GM21447 (cell line): ENCODE measurements around the gene REEP6.
"Not testable (repeated sequence)": the region's sequence is repeated elsewhere in the genome, so short reads cannot be mapped to it uniquely, and the experiment has no call there.

Source experiments
- ATAC-seq: cut with Tn5 transposase; IDR thresholded peaks from one replicate; pipeline ENCODE4 v1.9.1; 2021; ENCODE audit not compliant: unreplicated experiment

Gene REEP6

DNA sequence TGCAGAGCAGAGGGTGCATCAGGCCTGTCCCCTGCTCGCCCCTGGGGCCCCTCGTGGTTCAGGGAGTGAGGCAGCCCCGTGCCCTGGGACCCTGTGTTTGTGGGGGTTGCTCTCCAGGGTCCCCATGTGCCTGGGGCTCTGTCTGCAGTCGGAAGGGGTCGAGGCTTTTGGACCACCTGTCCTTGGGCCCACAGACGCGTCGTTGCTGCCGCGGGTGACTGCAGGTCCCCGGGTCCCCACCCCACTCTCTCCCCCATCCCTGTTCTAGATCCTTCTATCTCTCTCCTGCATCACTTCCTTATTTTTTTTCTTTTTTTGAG lies 2.7 kb upstream of the REEP6 start:
- ATAC-seq, result no peak

DNA sequence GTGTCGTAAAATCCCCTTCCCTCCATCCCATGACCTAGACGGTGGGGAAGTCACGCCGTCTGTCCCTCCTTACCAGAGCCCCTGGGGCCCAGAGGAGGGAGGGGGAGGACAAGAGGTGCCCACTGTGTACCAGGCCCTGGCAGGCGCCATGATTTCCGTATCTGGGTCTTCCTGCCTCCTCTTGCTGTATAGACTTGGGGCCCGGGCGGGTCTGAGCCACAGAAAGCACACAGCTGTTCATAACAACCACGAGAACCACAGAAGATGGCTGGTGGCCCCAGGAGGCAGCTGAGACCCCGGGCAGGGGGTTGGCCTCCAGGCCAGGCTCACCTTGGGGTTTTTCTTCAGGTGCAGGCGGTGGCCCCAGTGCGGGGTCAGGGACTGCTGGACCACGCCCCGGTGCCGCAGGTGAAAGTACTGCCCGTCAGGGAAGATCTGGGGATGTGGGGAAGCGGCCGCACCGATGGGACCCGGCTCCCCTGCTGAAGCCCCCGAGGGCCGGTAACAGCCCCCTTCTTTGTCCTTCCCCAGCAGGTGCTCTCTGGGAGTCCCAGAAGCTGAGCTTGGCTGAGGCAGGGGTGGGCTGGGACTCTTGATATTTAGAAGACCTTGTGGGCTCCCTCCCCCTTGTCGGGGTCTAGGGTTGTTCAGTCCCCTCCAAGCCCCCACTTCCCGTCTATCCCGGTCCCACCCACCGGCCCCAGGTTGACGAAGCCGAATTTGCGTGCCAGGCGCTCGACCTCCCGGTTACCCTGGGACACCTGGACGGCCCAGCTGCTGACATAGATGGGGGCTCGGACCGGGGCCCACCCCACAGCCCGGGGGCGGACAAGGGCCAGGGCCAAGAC lies 1.3 kb upstream of the REEP6 start:
- no peak for ATAC-seq

DNA sequence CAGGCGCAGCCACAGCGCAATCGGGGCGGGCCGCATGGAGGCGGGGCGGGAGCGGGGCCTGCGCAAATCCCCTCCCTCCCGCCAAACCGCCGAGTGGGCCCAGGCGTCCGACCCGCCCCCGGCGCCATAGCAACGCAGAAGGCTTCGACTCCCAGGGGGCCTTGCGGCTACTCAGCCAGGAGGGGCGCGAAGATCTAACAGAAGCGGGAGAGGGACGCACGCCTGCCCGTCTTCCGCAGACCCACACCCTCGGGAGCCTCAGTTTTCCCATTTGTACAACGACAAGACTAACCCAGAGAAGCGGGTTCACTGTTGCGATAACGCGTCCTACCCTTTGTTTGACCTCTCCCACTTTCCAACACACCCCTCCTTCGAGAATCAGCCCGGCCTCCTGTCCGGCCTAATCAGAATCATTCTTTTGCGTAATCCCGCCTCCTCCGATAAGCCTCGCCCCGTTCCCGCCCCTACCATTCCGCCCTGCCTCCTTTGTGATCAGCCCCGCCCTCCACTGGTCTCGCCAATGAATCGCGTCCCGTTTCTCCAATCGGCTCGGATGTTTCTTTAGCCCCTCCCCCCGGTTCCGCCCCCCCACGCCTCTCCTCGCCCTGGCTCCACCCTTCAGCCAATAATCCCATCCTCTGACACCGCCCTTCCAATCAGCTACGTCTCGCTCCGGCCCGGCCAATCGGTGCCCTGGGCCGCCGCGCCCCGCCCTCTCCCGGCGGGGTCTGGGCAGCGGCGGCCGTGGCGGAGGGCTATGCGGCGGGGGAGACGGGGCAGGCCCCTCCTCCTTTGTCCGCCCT lies 469 bp upstream of the REEP6 start, which contains the start of gene PCSK4:
Gene PCSK4, minus strand, starts transcription at position 40 of the 803 bp plus-strand sequence. Its CDS starts 4 bp downstream, at position 36.
- peak; percentile 86 for ATAC-seq

DNA sequence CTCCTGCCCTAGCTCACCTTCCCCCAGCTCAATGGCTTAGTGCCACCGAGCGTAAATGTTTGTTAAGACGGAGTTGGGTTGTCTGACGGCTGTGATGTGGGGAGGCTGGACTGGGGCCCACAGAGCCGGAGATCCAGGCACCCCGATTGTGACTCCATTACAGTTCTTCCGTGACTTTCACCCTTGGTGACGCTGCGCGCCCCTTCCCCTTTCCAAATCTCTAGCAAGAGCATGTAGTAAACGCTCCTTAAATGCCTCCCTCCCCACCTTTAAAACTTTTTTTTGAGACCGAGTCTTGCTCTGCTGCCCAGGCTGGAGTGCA lies 829 bp downstream of the REEP6 start:
- no peak for ATAC-seq

DNA sequence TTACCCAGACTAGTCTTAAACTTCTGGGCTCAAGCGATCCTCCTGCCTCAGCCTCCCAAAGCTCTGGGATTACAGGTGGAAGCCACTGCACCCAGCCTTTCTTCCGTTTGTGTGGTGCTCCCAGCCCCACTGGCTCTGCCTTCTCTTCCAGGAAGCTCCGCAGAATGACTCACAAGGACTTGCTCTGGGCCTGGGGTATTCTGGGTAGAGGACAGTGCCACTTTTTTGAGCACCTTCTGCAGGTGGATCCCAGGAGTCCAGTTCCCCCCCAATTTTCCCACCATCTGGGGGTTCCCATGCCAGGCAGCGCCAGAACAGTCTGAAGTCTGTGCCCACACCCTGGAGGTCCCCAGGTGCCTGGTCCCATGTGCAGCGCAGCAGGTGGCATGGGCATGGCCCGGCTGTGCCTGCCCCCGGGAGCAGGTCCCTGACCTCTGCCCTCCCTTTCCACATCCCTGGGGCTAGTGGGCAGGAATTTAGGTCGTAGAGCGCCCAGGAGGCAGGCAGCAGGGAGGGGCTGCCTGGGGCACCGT lies 1.6 kb downstream of the REEP6 start:
- no peak for ATAC-seq

DNA sequence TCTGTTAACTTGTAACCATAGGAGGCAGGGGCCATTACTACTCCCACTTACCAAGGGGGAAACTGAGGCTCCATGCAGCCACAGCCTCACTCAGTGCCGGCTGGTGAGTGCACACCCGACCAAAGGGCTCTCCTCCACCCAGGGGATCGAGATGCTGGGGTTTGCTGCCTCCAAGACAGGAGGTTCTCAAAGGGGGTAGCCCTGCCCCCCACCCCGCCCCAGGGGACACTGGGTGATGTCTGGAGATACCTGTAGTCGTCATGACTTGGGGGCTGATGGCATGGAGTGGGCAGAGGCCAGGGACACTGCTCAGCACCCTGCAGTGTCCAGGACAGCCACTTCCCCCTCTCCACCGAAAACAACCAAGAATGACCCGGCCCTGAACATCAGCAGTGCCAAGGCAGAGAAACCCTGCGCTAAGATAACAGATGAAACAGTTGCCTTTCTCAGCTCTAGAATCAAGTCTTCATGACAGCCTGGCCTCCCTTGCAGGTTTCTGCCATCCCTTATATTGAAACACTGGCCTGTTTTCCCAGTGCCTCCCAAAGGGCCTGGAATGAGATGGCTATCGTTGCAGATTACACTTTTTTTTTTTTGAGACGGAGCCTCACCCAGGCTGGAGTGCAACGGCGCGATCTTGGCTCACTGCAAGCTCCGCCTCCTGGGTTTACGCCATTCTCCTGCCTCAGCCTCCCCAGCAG lies 3.3 kb downstream of the REEP6 start:
- no peak for ATAC-seq

DNA sequence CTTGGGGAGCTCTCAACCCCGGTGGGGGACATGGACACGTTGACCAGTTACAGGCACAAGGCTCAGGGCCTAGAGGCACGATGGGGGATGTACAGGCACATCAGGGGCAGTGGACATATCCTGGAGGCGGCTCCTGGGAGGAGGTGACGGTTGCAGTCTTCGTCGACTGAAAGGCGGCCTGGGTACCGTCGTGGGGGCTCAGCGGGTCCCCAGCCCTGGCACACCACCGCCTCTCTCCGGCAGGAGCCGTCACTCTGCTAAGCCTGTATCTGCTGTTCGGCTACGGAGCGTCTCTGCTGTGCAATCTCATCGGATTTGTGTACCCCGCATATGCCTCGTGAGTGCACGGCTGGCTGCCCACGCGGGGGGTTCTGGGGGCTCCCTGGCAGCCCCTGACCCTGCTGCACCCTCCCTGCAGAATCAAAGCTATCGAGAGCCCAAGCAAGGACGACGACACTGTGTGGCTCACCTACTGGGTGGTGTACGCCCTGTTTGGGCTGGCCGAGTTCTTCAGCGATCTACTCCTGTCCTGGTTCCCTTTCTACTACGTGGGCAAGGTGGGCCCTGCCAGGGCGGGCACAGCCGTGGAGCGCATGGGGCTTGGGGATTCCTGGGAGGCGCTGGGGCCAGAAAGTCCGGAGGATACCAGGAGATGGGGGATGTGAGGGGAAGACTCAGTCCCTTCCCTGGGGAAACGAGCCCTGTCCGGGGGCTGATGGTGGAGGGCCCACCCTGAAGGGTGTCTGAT lies 4.2 kb downstream of the REEP6 start:
- ATAC-seq, result no peak

DNA sequence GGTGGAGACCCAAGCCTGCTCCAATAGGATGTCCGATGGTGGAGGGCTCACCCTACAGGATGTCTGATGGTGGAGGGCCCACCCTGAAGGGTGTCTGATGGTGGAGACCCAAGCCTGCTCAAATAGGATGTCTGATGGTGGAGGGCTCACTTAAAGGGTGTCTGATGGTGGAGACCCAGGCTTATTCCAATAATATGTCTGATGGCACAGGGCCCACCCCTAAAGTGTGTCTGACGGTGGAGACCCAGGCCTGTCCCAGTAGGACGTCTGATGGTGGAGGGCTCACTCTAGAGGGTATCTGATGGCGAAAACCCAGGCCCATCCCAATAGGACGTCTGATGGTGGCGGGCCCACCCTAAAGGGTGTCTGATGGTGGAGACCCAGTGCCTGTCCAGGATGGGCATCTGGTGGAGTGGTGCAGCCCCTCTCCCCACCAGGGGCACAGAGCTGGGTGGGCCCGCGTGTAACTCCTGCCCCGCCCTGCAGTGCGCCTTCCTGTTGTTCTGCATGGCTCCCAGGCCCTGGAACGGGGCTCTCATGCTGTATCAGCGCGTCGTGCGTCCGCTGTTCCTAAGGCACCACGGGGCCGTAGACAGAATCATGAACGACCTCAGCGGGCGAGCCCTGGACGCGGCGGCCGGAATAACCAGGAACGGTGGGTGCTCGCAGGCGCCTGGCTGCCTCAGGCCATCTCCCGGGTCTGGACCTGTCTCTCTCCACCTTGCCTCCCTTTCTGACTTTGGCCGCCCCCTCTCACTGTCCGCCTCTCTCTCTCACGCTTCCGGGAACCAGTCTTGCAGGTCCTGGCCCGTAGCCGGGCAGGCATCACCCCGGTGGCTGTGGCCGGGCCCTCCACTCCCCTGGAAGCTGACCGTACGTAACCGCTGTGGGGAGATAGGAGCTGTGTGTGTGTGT lies 5.1 kb downstream of the REEP6 start:
- ATAC-seq, result no peak

DNA sequence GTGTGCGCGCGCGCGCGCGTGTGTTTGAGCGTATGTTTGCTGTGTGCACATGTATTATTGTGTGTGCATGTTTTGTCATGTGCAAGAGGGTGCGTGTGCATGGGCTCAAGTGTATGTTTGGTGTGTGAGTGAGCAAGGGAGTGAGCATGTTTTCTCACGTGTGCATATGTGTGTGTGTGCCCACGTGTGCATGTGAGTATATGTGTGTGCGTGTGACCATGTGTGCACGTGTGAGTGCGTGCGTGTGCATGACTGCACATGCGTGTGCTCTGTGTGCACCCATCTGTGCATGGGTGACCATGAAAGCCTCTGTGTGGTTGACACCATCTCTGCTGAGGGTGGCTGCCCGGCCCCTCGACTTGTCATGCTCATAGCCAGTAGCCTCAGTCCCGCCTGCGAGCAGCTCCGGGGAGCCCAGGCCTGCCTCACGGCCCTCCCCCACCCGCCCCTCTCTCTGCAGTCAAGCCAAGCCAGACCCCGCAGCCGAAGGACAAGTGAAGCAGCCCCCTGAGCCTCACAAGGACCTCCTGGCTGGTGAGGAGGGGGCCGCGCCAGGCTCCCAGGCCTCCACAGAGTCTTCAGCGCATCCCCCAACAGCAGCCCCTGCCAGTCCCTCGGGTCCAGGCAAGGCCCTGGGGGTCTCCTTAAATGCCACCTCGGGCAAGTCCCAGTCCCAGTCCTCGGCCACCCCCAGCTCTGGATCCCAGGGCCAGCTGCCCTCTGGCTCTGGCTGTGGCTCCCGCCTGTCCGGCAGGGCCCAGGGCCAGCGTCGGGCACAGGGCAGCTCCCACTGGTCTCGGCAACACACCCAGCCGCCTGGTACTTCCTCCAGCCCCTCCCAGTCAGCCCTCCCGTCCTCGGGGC lies 6.0 kb downstream of the REEP6 start:
- ATAC-seq, result no peak

DNA sequence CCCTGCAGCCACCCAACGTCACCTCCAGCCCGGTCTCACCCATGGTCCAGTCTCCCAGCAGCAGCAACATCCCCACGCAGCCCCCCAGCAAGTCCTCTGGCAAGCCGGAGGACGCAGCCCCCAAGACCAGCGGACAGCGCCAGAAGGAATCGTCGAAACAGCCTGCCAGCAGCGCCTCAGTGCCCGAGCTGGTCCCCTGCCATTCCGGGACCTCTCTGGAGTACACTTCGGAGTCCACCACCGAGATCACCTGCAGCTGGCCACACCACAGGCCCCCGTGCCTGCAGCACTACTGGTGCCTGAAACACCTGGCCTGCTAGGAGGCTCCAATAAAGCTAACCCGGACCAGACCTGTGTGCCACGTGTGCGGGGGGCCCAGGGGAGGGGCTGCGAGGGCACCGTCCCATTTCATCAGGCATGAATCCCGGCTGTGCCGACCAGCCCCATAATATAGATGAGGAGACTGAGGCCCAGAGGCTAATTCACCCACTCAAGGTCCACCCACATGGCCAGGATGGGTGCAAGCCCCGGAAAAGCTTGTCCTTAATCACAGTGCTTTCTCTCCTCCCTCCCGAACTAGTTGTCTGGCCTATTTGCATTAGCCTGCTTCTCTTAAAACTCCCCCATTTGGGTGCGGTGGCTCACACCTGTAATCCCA lies 6.7 kb downstream of the REEP6 start:
- ATAC-seq, result no peak

DNA sequence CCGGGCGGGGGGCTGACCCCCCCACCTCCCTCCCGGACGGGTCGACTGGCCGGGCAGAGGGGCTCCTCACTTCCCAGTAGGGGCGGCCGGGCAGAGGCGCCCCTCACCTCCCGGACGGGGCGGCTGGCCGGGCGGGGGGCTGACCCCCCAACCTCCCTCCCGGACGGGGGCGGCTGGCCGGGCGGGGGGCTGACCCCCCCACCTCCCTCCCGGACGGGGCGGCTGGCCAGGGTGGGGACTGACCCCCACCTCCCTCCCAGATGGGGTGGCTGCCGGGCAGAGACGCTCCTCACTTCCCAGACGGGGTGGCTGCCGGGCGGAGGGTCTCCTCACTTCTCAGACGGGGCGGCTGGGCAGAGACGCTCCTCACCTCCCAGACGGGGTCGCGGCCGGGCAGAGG lies 8.2 kb downstream of the REEP6 start:
- ATAC-seq, result not testable (repeated sequence)

DNA sequence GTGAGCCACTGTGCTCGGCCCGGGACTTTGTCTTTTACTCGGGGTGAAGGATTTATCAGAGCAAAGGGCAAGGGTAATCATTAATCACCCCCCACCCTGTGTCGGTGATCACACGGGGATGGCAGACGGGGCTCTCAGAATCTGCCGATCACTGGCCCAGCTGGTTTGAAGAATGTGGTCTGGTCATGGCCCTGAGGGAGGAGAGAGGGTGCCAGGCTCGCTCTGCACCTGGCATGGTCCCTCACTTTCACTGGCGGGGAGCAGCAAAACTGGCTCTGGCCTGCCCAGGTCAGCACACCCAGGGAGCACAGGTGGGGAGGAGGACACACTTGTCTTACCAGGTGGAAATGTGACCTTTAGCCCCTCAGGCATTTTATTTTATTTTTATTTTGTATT lies 10.2 kb downstream of the REEP6 start:
- no peak for ATAC-seq

DNA sequence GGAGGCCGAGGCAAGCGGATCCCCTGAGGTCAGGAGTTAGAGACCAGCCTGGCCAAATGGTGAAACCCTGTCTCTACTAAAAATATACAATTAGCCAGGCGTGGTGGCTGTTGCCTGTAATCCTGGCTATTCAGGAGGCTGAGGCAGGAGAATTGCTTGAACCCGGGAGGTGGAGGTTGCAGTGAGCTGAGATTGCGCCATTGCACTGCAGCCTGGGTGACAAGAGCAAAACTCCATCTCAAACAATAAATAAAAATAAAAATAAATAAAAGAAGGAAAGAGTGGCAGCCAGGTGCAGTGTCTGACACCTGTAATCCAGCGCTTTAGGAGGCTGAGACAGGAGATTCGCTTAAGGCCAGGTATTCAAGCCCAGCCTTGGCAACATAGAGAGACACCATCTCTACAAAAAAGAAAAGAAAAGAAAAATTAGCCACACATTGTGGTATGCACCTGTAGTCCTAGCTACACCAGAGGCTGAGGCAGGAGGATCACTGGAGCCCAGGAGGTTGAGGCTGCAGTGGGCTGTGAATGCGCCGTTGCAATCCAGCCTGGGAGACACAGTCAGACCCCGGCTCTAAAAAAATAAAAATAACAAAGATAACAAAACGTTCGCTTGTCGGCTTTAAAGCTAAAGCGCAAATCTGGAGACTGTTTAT lies 11.6 kb downstream of the REEP6 start:
- ATAC-seq, result no peak

DNA sequence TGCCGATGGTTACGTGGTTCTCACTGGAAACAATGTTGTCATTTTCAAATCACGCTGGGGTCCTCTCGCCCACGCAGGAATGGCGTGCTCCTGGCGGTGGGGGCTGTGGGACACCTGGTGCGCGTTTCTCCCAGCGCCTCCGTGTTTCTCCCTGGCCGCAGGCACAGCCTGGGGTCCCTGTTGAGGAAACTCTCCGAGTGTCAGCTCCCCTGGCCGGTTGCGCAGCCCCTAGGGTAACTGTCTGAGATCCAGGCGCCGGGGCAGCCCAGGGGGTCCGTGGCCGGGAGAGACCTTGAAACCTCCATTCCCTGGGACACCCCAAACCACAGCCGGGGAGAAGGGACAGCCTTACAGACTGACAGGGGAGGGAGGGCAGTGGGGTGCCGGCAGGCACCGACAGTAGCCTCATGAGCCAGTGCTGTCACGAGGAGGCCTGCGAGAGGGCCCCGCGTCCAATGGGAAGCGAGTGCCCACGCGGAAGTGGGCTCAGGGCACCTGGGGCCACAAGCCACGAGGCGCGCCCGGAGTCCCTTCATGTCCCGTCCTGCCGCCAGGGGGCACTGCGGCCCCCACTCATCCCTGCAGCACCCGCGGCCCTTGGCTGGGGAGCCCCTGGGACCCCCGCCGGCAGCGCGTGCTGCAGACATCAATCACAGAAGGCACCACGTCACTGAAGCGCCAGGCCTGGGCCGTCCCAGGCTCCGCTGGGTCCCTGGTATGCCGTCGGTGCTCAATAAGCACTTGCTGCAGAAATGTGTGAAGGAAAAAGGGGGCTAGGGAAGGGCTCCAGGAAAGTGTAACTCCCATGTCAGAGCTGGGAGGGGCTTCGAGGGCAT lies 12.3 kb downstream of the REEP6 start:
- no peak for ATAC-seq

DNA sequence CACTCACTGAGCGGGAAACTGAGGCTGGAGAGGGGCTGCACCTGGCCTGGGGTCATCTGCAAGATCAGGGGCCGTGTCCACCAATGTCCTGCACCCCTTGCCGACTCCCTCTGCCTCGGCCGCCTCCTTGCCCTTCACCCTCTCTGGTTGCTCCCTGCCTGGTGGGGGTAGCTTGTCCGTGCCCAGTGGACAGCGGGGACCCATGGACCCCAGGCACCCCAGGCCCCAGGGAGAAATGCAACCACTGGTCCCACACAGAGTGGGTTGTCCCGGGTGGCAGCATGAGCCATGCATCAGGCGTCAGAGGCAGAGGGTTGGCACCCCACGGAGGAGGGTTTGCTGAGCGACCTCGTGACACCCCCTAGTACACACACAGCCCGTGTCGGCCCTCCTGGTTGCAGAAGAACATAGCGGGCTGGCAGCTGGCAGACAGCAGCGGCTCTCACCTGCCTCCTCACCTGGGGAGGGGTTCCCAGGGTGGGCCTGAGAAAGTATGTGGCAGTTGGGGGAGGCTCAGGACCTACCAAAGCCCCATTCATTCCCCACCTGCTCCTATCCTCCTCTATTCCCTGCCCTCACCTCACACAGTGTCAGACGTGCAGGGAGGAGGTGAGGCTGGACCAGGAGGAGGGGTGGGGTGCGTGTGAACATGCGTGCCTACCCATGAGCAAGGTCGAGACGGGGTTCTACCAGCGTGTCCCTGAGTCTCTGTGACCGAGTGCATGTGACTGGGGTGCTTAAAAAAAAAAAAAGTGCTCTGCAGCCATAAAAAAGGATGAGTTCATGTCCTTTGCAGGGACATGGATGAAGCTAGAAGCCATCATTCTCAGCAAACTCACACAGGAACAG lies 13.2 kb downstream of the REEP6 start:
- ATAC-seq, result no peak

DNA sequence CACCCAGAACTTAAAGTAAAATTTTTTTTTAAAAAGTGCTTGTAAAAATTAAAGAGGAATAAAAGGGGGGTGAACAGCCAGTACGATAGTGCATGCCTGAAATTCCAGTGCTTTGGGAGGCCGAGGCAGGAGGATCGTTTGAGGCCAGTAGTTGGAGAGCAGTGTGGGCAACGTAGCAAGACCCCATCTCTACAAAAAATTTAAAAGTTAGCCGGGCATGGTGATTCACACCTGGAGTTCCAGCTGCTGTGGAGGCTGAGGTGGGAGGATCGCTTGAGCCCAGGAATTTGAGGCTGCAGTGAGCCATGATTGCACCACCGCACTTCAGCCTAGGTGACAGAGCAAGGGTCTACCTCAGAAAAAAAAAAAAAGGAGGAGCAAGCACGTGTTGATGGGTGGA lies 14.0 kb downstream of the REEP6 start:
- no peak for ATAC-seq
